Spleen (tissue), 11 donors: ENCODE measurements around the gene HORMAD1. TPM values are rescaled to one million over a fixed set of nuclear protein-coding genes. Genes with fewer than 3 reads are reported as not detected.

ENCODE experiments used
- DNase-seq: peaks from one replicate; pipeline ENCODE4 v3.0.0-alpha.2; 2020
- H3K27ac ChIP-seq, 8 donors: fragments of 200-600 bp; sonication (generic) in 7 of 8; 1 replicate in 4 of 8; 2 replicates in 4 of 8; pipeline versions ENCODE4 v1.5.0 to v1.8.0; 2016 to 2021; ENCODE audit warnings: inconsistent platforms in 4 of 8, mild to moderate bottlenecking in 4 of 8, moderate library complexity in 1 of 8
- H3K27me3 ChIP-seq, 7 donors: fragments of 200-600 bp; sonication (generic) in 6 of 7; replicated peaks in 1 of 7; 1 replicate in 4 of 7; 2 replicates in 3 of 7; pipeline versions ENCODE4 v1.5.0 to v1.8.0; 2016 to 2021; ENCODE audit warnings: inconsistent platforms in 3 of 7, mild to moderate bottlenecking in 1 of 7
- H3K36me3 ChIP-seq, 6 donors: fragments of 200-600 bp; sonication (generic) in 5 of 6; 1 replicate in 4 of 6; 2 replicates in 2 of 6; pipeline versions ENCODE4 v1.5.0 to v1.8.0; 2016 to 2021; ENCODE audit warnings: inconsistent platforms in 2 of 6
- H3K4me1 ChIP-seq, 6 donors: fragments of 200-600 bp; sonication (generic) in 5 of 6; 1 replicate in 3 of 6; 2 replicates in 3 of 6; pipeline versions ENCODE4 v1.5.0 to v1.8.0; 2016 to 2021; ENCODE audit warnings: inconsistent platforms in 3 of 6
- H3K4me3 ChIP-seq, 8 donors: fragments of 200-600 bp; sonication (generic) in 7 of 8; 1 replicate in 4 of 8; 2 replicates in 4 of 8; pipeline versions ENCODE4 v1.5.0 to v1.8.0; 2016 to 2021; ENCODE audit warnings: inconsistent platforms in 4 of 8, mild to moderate bottlenecking in 4 of 8, moderate library complexity in 2 of 8
- H3K9me3 ChIP-seq, 8 donors: fragments of 200-600 bp; sonication (generic) in 7 of 8; 1 replicate in 4 of 8; 2 replicates in 4 of 8; pipeline versions ENCODE4 v1.5.0 to v1.8.0; 2016 to 2021; ENCODE audit warnings: inconsistent platforms in 4 of 8
- CTCF ChIP-seq, 11 experiments: fragments of 200-600 bp in 7 of 11; fragments of 450-650 bp in 4 of 11; sonication (generic) in 4 of 11; IDR thresholded peaks in 8 of 11; conservative IDR thresholded peaks in 3 of 11; 1 replicate in 7 of 11; 2 replicates in 4 of 11; pipeline versions ENCODE4 v1.4.0 to v1.8.0; 2016 to 2021; ENCODE audit warnings: antibody characterized with exemption in 11 of 11, inconsistent platforms in 4 of 11, mild to moderate bottlenecking in 1 of 11
- POLR2A ChIP-seq, 3 donors: fragments of 450-650 bp; IDR thresholded peaks; one replicate each; pipeline ENCODE4 v1.5.1; 2017; ENCODE audit warnings: antibody characterized with exemption in 3 of 3, mild to moderate bottlenecking in 1 of 3
- POLR2AphosphoS5 ChIP-seq, 3 donors: sonication (generic); formaldehyde crosslinking; IDR thresholded peaks; one replicate each; pipeline ENCODE4 v1.5.1; 2017; ENCODE audit warnings: antibody characterized with exemption in 3 of 3
- WGBS, 5 donors: extraction: QIAGEN DNeasy Blood & Tissue Kit in 3 of 5; methylation state at CpG; one replicate each; pipeline versions ENCODE4 v1.1.5 to v1.1.7; 2013 to 2018; 5-methylcytosine and 5-hydroxymethylcytosine counted together
- intact Hi-C: fragments of 100-400 bp; cut with DNase I; formaldehyde crosslinking; loops from one replicate; pipeline ENCODE4 v1.15.0; 2023; ENCODE audit warnings: low total_unique reads
- polyA plus RNA-seq, 3 donors: library from polyadenylated mRNA; stranded (reverse); fragments of 200-250 nt; gene quantifications; one replicate each; pipeline ENCODE4 v1.2.1, GENCODE V29; 2013
- total RNA-seq, 7 donors: library from RNA; depleted of rRNA in 3 of 7; stranded (reverse); fragments of >200 nt in 3 of 7; fragmentation: NEBNext Ultra II Directional in 4 of 7; extraction: Animal tissue kit (Norgen Biotek cat#: 25700) in 4 of 7; gene quantifications; one replicate each; pipeline versions ENCODE4 v1.1.0 to v1.2.1, GENCODE V29; 2016 to 2021
- donor health status: healthy with polysubstance abuse.
- donor health status: DM: no; HTN: no; CAD: no; lungs with moderate emphysema.
- donor health status: DM: no; HTN: no; CAD: no.
- donor health status: Bipolar disorder and iron deficiency.
- donor health status: healthy.
- donor health status: DM: no; HTN: no; CAD: no.
- donor health status: DM: yes; HTN: yes; CAD: no.

Gene HORMAD1
- total and polyA plus RNA-seq, 10 donors = 0.41 to 14.1 (median 4.2) TPM

GRCh38 chr1:150708595-150708994, 12.1 kb downstream of the HORMAD1 start:
- TF ChIP-seq POLR2A (IDR thresholded peaks at IDR 0.05) = no peak
- TF ChIP-seq POLR2AphosphoS5 (IDR thresholded peaks at IDR 0.05) = no peak
- no peak for TF ChIP-seq CTCF (IDR thresholded peaks at IDR 0.05 in 8 of 11, conservative IDR thresholded peaks at IDR 0.05 in 3 of 11)
- intact Hi-C loops = no loop called here
- no peaks in the 10 kb centered on the region for H3K27me3 ChIP-seq
- no peaks in the 10 kb centered on the region for H3K9me3 ChIP-seq
- H3K27ac ChIP-seq = no peak overlapping the region
- H3K4me1 ChIP-seq = no peaks in the 10 kb centered on the region
- H3K36me3 ChIP-seq = no peaks in the 10 kb centered on the region
- no peak overlapping the region for H3K4me3 ChIP-seq
- 77 to 89% (median 84%) methylated on average over 2 of the region's 2 CpGs for WGBS, 5 donors
- no peak for DNase-seq

DNA sequence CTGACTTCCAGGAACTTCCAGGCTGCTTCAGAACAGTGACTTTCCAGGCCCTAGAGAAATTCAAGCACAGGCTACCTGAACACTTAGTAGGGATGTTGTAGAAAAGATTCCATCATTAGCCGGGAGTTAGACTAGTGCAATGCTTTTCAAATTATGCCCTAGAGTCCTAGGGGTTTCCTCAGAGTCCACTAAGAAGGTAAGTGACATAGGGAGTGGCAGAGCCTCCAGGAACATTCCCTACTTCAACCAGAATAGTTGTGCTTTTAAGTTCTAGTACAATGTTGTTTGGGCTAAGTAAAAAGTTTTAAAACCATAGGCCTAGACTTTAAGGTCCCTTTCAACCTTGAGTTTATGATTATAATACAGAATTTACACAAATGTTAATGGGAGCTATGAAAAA, 14.6 kb downstream of the HORMAD1 start:
- WGBS, 5 donors = 86 to 98% (median 94%) methylated on average over 1 of the region's 1 CpG
- H3K9me3 ChIP-seq = no peaks in the 10 kb centered on the region
- intact Hi-C loops = no loop called here
- no peak overlapping the region for H3K4me3 ChIP-seq
- H3K27ac ChIP-seq = no peak overlapping the region
- H3K27me3 ChIP-seq = no peaks in the 10 kb centered on the region
- no peaks in the 10 kb centered on the region for H3K4me1 ChIP-seq
- no peak for DNase-seq
- no peaks in the 10 kb centered on the region for H3K36me3 ChIP-seq
- no peak for TF ChIP-seq POLR2A (IDR thresholded peaks at IDR 0.05)
- TF ChIP-seq CTCF (IDR thresholded peaks at IDR 0.05 in 8 of 11, conservative IDR thresholded peaks at IDR 0.05 in 3 of 11) = no peak
- no peak for TF ChIP-seq POLR2AphosphoS5 (IDR thresholded peaks at IDR 0.05)

- Histone ChIP-seq H3K27me3 (no peaks in the 10 kb centered on the region), H3K4me3 (no peak overlapping the region), H3K27ac (no peak overlapping the region), H3K4me1 (peaks cover 0 to 3% (median 0%) of the 10 kb centered on the region in 6 donors), H3K36me3 (no peaks in the 10 kb centered on the region), H3K9me3 (no peaks in the 10 kb centered on the region)
- intact Hi-C loops = no loop called here
- DNase-seq = no peak
- TF ChIP-seq POLR2AphosphoS5 (IDR thresholded peaks at IDR 0.05) (no peak), POLR2A (IDR thresholded peaks at IDR 0.05) (no peak), CTCF (IDR thresholded peaks at IDR 0.05 in 8 of 11, conservative IDR thresholded peaks at IDR 0.05 in 3 of 11) (no peak)
These were observed 17.3 kb downstream of the HORMAD1 start for GRCh38 chr1:150703427-150703826.

- 1 to 3% (median 2%) methylated on average over 16 to 18 of the region's 18 CpGs for WGBS, 5 donors
- TF ChIP-seq POLR2A (IDR thresholded peaks at IDR 0.05) = peak in 1 of 3 donors; percentile 75
- TF ChIP-seq POLR2AphosphoS5 (IDR thresholded peaks at IDR 0.05) = peak in 2 of 3 donors; percentile 75 to 88
- peak in 3 of 11 experiments; percentile 36 to 51 (median 40) for TF ChIP-seq CTCF (IDR thresholded peaks at IDR 0.05 in 8 of 11, conservative IDR thresholded peaks at IDR 0.05 in 3 of 11)
- H3K36me3 ChIP-seq = peaks cover 0 to 32% (median 21%) of the 10 kb centered on the region in 6 donors
- no peaks in the 10 kb centered on the region for H3K9me3 ChIP-seq
- peaks cover 19 to 54% (median 36%) of the 10 kb centered on the region in 6 donors for H3K4me1 ChIP-seq
- DNase-seq = peak; percentile 93
- peak within 1 kb of the TSS in 6 of 8 donors; percentile 16 to 79 (median 72) for H3K27ac ChIP-seq
- peak within 1 kb of the TSS; percentile 73 to 89 (median 77) for H3K4me3 ChIP-seq
- no peaks in the 10 kb centered on the region for H3K27me3 ChIP-seq
- intact Hi-C loops = loop anchor here (10.0 kb wide), 1 partner anchor 62 kb away; no protein-coding TSS in a partner anchor
These were observed 23.4 kb downstream of the HORMAD1 start, which contains the start of gene GOLPH3L for GRCh38 chr1:150696995-150697927. TSS of gene GOLPH3L (minus strand) at chr1:150697154. CDS start at chr1:150694838, 2,316 bp downstream.
